ENCODE measurements around the gene TMPRSS11B.
"Not testable (repeated sequence)": the region's sequence is repeated elsewhere in the genome, so short reads cannot be mapped to it uniquely, and the experiment has no call there.

DNA sequence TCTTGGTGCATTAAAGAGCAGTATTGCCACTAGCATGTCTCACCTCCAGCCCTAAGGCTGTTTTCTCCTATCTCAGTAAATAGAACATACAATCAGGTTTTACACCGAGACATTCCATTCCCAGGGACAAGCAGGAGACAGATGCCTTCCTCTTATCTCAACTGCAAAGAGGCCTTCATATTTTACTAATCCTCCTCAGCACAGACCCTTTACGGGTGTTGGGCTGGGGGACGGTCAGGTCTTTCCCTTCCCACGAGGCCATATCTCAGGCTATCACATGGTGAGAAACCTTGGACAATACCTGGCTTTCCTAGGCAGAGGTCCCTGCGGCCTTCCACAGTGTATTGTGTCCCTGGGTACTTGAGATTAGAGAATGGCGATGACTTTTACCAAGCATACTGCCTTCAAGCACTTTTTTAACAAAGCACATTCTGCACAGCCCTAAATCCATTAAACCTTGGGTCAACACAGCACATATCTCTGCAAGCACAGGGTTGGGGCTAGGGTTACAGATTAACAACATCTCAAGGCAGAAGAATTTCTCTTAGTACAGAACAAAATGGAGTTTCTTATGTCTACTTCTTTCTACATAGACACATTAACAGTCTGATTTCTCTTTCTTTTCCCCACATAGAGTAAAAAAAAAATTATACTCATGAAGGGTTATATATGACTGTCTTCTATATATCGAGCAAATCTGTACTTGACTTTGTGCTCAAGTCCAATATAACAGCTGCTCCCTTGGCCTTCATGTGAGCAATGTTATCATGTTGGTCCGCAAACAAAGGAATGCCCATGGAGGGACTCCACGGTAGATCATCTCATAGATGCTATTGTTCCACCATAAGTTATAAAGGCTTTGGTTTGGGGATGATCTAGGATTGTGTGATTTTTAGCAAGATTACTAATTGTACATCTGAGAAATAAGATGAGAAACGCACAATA, 36.6 kb upstream of the TMPRSS11B start:
- TF ChIP-seq, protein P1, sequence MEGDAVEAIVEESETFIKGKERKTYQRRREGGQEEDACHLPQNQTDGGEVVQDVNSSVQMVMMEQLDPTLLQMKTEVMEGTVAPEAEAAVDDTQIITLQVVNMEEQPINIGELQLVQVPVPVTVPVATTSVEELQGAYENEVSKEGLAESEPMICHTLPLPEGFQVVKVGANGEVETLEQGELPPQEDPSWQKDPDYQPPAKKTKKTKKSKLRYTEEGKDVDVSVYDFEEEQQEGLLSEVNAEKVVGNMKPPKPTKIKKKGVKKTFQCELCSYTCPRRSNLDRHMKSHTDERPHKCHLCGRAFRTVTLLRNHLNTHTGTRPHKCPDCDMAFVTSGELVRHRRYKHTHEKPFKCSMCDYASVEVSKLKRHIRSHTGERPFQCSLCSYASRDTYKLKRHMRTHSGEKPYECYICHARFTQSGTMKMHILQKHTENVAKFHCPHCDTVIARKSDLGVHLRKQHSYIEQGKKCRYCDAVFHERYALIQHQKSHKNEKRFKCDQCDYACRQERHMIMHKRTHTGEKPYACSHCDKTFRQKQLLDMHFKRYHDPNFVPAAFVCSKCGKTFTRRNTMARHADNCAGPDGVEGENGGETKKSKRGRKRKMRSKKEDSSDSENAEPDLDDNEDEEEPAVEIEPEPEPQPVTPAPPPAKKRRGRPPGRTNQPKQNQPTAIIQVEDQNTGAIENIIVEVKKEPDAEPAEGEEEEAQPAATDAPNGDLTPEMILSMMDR (IDR thresholded peaks at IDR 0.05; ENCODE audit: low read depth, low read length, poor library complexity, severe bottlenecking): not testable (repeated sequence)
- TF ChIP-seq EZH2phosphoT487 (IDR thresholded peaks at IDR 0.05; ENCODE audit: borderline replicate concordance, low read length): not testable (repeated sequence)
